IMR-90 (cell line): Measurements from ENCODE around the gene LENG1. TPM values are rescaled to one million over a fixed set of nuclear protein-coding genes. Genes with fewer than 3 reads are reported as not detected.

Experiments used
- ATAC-seq: fragments of 200-7000 bp; cut with Tn5 transposase; 2 replicates; pipeline ENCODE4 v1.9.1; 2020; ENCODE audit warnings: low read depth, mild to moderate bottlenecking, moderate library complexity
- BruUV-seq: library from RNA; stranded (reverse); fragments of 400-500 nt; replicated peaks from 2 replicates; lab custom pipeline; 2021; lab: Mats Ljungman, UMichigan
- CTCF ChIA-PET: fragments of 300-600 bp; formaldehyde crosslinking; extraction: SDS; loops from one replicate; lab custom pipeline; 2021; ENCODE audit warnings: antibody characterized with exemption; lab: Yijun Ruan, JAX
- POLR2A ChIA-PET: fragments of 300-600 bp; sonication (Branson Sonifier 250); formaldehyde crosslinking; loops from one replicate; lab custom pipeline; 2022; ENCODE audit warnings: antibody characterized with exemption; ENCODE audit not compliant: unreplicated experiment; lab: Charles Lee
- DNase-seq: peaks from one replicate; pipeline ENCODE4 v3.0.0; 2013
- H2AFZ ChIP-seq: replicated peaks from 2 replicates; pipeline ENCODE3; 2013; ENCODE audit warnings: low read length, mild to moderate bottlenecking; ENCODE audit not compliant: poor library complexity
- H2AK5ac ChIP-seq: 2 replicates; pipeline ENCODE4 v1.6.1; 2013; ENCODE audit warnings: low read depth, low read length, inconsistent platforms
- H2AK9ac ChIP-seq: replicated peaks from 2 replicates; pipeline ENCODE3; 2013; ENCODE audit warnings: mild to moderate bottlenecking, low read depth, low read length, moderate library complexity; ENCODE audit not compliant: poor library complexity
- H2BK120ac ChIP-seq: 2 replicates; pipeline ENCODE4 v1.6.1; 2013; ENCODE audit warnings: low read depth, low read length, inconsistent platforms
- H2BK15ac ChIP-seq: 3 replicates; pipeline ENCODE4 v1.6.1; 2013; ENCODE audit warnings: low read depth, low read length, inconsistent platforms
- H2BK20ac ChIP-seq: 2 replicates; pipeline ENCODE4 v1.6.1; 2013; ENCODE audit warnings: low read depth, mild to moderate bottlenecking, inconsistent platforms, low read length, moderate library complexity
- H2BK5ac ChIP-seq: 2 replicates; pipeline ENCODE4 v1.6.1; 2013; ENCODE audit warnings: mild to moderate bottlenecking, low read depth, low read length, inconsistent platforms; ENCODE audit not compliant: poor library complexity, severe bottlenecking
- H3K14ac ChIP-seq: replicated peaks from 2 replicates; pipeline ENCODE4 v1.6.1; 2013; ENCODE audit warnings: low read depth, low read length, inconsistent platforms
- H3K18ac ChIP-seq: 2 replicates; pipeline ENCODE4 v1.6.1; 2013; ENCODE audit warnings: low read depth, low read length, control low read depth
- H3K23ac ChIP-seq: 2 replicates; pipeline ENCODE4 v1.6.1; 2013; ENCODE audit warnings: low read depth, low read length, inconsistent platforms
- H3K27ac ChIP-seq: 2 replicates; pipeline ENCODE4 v1.5.1; 2013; ENCODE audit warnings: mild to moderate bottlenecking, control low read depth, low read length; ENCODE audit not compliant: insufficient read depth
- H3K27me3 ChIP-seq: 2 replicates; pipeline ENCODE4 v1.6.1; 2013; ENCODE audit warnings: low read length; ENCODE audit not compliant: control insufficient read depth, insufficient read depth
- H3K36me3 ChIP-seq: 2 replicates; pipeline ENCODE4 v1.6.1; 2013; ENCODE audit warnings: low read length, mixed read lengths; ENCODE audit not compliant: control insufficient read depth, insufficient read depth
- H3K4ac ChIP-seq: 2 replicates; pipeline ENCODE4 v1.6.1; 2013; ENCODE audit warnings: low read depth, low read length, inconsistent platforms
- H3K4me1 ChIP-seq: 2 replicates; pipeline ENCODE4 v1.6.1; 2013; ENCODE audit warnings: low read length, mixed read lengths; ENCODE audit not compliant: control insufficient read depth, insufficient read depth
- H3K4me2 ChIP-seq: 2 replicates; pipeline ENCODE4 v1.6.1; 2013; ENCODE audit warnings: low read depth, mild to moderate bottlenecking, control low read depth, low read length, moderate library complexity
- H3K4me3 ChIP-seq: 2 replicates; pipeline ENCODE4 v1.5.1; 2013; ENCODE audit warnings: low read depth, mild to moderate bottlenecking, control low read depth, low read length, moderate library complexity; ENCODE audit not compliant: insufficient read depth
- H3K56ac ChIP-seq: 2 replicates; pipeline ENCODE4 v1.6.1; 2013; ENCODE audit warnings: low read length, inconsistent platforms; ENCODE audit not compliant: insufficient read depth; ENCODE audit errors: extremely low read depth
- H3K79me1 ChIP-seq, 2 experiments: 2 replicates each; pipeline ENCODE4 v1.6.1; 2013; ENCODE audit warnings: low read length in 2 of 2, inconsistent platforms in 1 of 2, low read depth in 1 of 2
- H3K9ac ChIP-seq: 2 replicates; pipeline ENCODE4 v1.6.1; 2013; ENCODE audit warnings: low read depth, low read length, control low read depth
- H3K9me1 ChIP-seq: 2 replicates; pipeline ENCODE4 v1.6.1; 2013; ENCODE audit warnings: low read length, inconsistent platforms; ENCODE audit not compliant: insufficient read depth
- H3K9me3 ChIP-seq: 2 replicates; pipeline ENCODE4 v1.6.1; 2013; ENCODE audit warnings: low read length; ENCODE audit not compliant: control insufficient read depth, insufficient read depth
- H4K20me1 ChIP-seq: 2 replicates; pipeline ENCODE4 v1.6.1; 2013; ENCODE audit warnings: low read length, inconsistent platforms; ENCODE audit not compliant: insufficient read depth
- H4K5ac ChIP-seq: 2 replicates; pipeline ENCODE4 v1.6.1; 2013; ENCODE audit warnings: mild to moderate bottlenecking, low read depth, low read length, control low read depth
- H4K8ac ChIP-seq, 2 experiments: 2 replicates each; pipeline ENCODE4 v1.6.1; 2013; ENCODE audit warnings: low read depth in 2 of 2, low read length in 2 of 2, control low read depth in 1 of 2, inconsistent platforms in 1 of 2
- H4K91ac ChIP-seq: 2 replicates; pipeline ENCODE4 v1.6.1; 2013; ENCODE audit warnings: low read depth, low read length, inconsistent platforms; ENCODE audit not compliant: insufficient read depth
- CEBPB ChIP-seq: IDR thresholded peaks from 2 replicates; pipeline ENCODE4 v1.6.1; 2012; ENCODE audit warnings: low read depth, low read length, improper control_type of control experiment
- FOS ChIP-seq: fragments of 150-350 bp; IDR thresholded peaks from 2 replicates; pipeline ENCODE4 v1.6.1; 2016; ENCODE audit warnings: low read depth, low read length
- MAFK ChIP-seq: IDR thresholded peaks from 2 replicates; pipeline ENCODE4 v1.6.1; 2012; ENCODE audit warnings: low read depth, low read length, improper control_type of control experiment
- MAZ ChIP-seq: IDR thresholded peaks from 2 replicates; pipeline ENCODE4 v1.6.1; 2012; ENCODE audit warnings: low read depth, mild to moderate bottlenecking, low read length, improper control_type of control experiment, moderate library complexity, borderline replicate concordance
- POLR2A ChIP-seq: IDR thresholded peaks from 2 replicates; pipeline ENCODE4 v1.6.1; 2012; ENCODE audit warnings: mild to moderate bottlenecking, low read depth, low read length
- RCOR1 ChIP-seq: IDR thresholded peaks from 2 replicates; pipeline ENCODE4 v1.6.1; 2012; ENCODE audit warnings: mild to moderate bottlenecking, low read length, improper control_type of control experiment; ENCODE audit not compliant: insufficient replicate concordance
- RFX5 ChIP-seq: IDR thresholded peaks from 2 replicates; pipeline ENCODE4 v1.8.0; 2012; ENCODE audit warnings: low read depth, mild to moderate bottlenecking, low read length, moderate library complexity
- WGBS, 2 experiments: methylation state at CpG; one replicate each; pipeline versions ENCODE4 v1.1.5 to v1.1.7; 2013; ENCODE audit warnings: missing lambda C conversion rate in 2 of 2; ENCODE audit not compliant: insufficient read length in 1 of 2; ENCODE audit errors: extremely low coverage in 2 of 2; 5-methylcytosine and 5-hydroxymethylcytosine counted together
- dilution Hi-C: fragments of 300-500 bp; cut with HindIII; formaldehyde crosslinking; loops from one replicate; pipeline ENCODE4 v1.14.3; 2018; ENCODE audit warnings: low sequenced_read_pairs; ENCODE audit not compliant: unreplicated experiment
- in situ Hi-C: fragments of 300-500 bp; cut with MboI; formaldehyde crosslinking; loops from 3 replicates; pipeline ENCODE4 v1.14.3; 2019; ENCODE audit warnings: low sequenced_read_pairs, inconsistent platforms, mixed read lengths
- intact Hi-C: fragments of 100-400 bp; cut with micrococcal nuclease; formaldehyde crosslinking; loops from 2 replicates; pipeline ENCODE4 v1.10.0; 2022
- polyA plus RNA-seq, 3 experiments: library from polyadenylated mRNA; depleted of rRNA; stranded (reverse); fragments of >200 nt; gene quantifications; 2 replicates each; pipeline ENCODE4 v1.2.3, GENCODE V29; 2012; ENCODE audit warnings: low replicate concordance in 1 of 3
- total RNA-seq: library from RNA; depleted of rRNA; stranded (reverse); fragments of >200 nt; gene quantifications from 2 replicates; pipeline ENCODE4 v1.2.3, GENCODE V29; 2012
- TF ChIP-seq, protein P1 (sequence below): fragments of 150-350 bp; IDR thresholded peaks from 2 replicates; pipeline ENCODE4 v1.6.1; 2016; ENCODE audit warnings: low read depth, mild to moderate bottlenecking, low read length, moderate library complexity, borderline replicate concordance
- TF ChIP-seq, protein P2 (sequence below): fragments of 150-350 bp; IDR thresholded peaks from 2 replicates; pipeline ENCODE4 v1.6.1; 2017; ENCODE audit warnings: mild to moderate bottlenecking, antibody characterized with exemption, low read length, low read depth

LENG1 gene
- total and polyA plus RNA-seq, 2 of the 4 experiments (the other 2 are of a cell fraction): 2.7 to 5.3 TPM

DNA sequence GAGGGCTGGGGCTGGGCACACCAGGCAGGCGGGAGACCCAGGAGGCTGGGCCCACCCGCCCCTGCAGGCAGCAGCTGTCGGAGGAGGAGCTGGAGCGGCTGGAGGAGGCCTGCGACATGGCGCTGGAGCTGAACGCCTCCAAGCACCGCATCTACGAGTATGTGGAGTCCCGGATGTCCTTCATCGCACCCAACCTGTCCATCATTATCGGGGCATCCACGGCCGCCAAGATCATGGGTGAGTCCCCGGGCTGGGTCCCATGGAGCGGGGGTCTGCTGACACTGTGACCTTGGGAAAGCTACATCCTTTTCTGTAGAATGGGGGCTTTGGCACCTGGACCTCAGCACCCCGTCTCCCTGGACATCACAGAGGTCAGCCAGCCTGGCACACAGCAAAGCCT lies 35.8 kb downstream of the LENG1 start:
- Histone ChIP-seq H3K4me1 (no peaks in the 10 kb centered on the region), H3K23ac (no peak overlapping the region), H3K18ac (no peak overlapping the region), H3K9me1 (no peaks in the 10 kb centered on the region), H3K9me3 (no peaks in the 10 kb centered on the region), H3K79me1 (peaks cover 0 to 7% of the 10 kb centered on the region in 2 experiments; a peak in 1 of 4 replicates), H2BK5ac (no peak overlapping the region), H2AFZ (no peak overlapping the region), H2BK120ac (no peak overlapping the region), H3K4ac (no peak overlapping the region), H4K91ac (no peak overlapping the region), H2AK5ac (no peak overlapping the region), H2BK20ac (no peak overlapping the region), H2AK9ac (no peak overlapping the region), H4K20me1 (no peaks in the 10 kb centered on the region), H3K4me3 (no peak overlapping the region), H3K27ac (no peak overlapping the region), H4K5ac (no peak overlapping the region), H4K8ac (no peak overlapping the region), H3K4me2 (no peak overlapping the region), H2BK15ac (no peak overlapping the region), H3K9ac (no peak overlapping the region), H3K27me3 (no peaks in the 10 kb centered on the region), H3K56ac (no peak overlapping the region), H3K14ac (no peak overlapping the region), H3K36me3 (peaks cover 77% of the 10 kb centered on the region)
- intact Hi-C loops: no loop called here
- TF ChIP-seq, protein P1, sequence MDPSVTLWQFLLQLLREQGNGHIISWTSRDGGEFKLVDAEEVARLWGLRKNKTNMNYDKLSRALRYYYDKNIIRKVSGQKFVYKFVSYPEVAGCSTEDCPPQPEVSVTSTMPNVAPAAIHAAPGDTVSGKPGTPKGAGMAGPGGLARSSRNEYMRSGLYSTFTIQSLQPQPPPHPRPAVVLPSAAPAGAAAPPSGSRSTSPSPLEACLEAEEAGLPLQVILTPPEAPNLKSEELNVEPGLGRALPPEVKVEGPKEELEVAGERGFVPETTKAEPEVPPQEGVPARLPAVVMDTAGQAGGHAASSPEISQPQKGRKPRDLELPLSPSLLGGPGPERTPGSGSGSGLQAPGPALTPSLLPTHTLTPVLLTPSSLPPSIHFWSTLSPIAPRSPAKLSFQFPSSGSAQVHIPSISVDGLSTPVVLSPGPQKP: no peak
- TF ChIP-seq, protein P2, sequence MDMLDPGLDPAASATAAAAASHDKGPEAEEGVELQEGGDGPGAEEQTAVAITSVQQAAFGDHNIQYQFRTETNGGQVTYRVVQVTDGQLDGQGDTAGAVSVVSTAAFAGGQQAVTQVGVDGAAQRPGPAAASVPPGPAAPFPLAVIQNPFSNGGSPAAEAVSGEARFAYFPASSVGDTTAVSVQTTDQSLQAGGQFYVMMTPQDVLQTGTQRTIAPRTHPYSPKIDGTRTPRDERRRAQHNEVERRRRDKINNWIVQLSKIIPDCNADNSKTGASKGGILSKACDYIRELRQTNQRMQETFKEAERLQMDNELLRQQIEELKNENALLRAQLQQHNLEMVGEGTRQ: no peak
- no peak for TF ChIP-seq MAZ
- no peak for TF ChIP-seq FOS
- no peak for TF ChIP-seq RCOR1
- TF ChIP-seq POLR2A: no peak
- no peak for TF ChIP-seq RFX5
- no peak for TF ChIP-seq CEBPB
- no peak for TF ChIP-seq MAFK
- ChIA-PET CTCF (no interaction called here), POLR2A (no interaction called here)
- no peak for ATAC-seq
- no TSS peak for BruUV-seq
- in situ Hi-C loops: loop anchor here (25.0 kb wide), 1 partner anchor 339 kb away; the partner anchor contains the start of genes CDC42EP5 and LENG9
- dilution Hi-C loops: no loop called here
- DNase-seq: no peak
- WGBS, 2 experiments: 93% methylated on average over 3 of the region's 17 CpGs; no CpG with 5 or more reads in 1 of the 2 experiments
